GM03348 (cell line): ENCODE results near the gene RBM47.
"Not testable (repeated sequence)": the region's sequence is repeated elsewhere in the genome, so short reads cannot be mapped to it uniquely, and the experiment has no call there.

ENCODE experiments used
- DNase-seq: peaks from one replicate; pipeline ENCODE4 v3.0.0; 2012; ENCODE audit warnings: low spot score

RBM47 gene

GRCh38 chr4:40486534-40486933 is 143.1 kb downstream of the RBM47 start:
- DNase-seq: peak; percentile 23

GRCh38 chr4:40484346-40485090 is 145.1 kb downstream of the RBM47 start:
- DNase-seq: no peak

GRCh38 chr4:40482985-40483647 is 146.5 kb downstream of the RBM47 start:
- DNase-seq: no peak

GRCh38 chr4:40481977-40482376 is 147.7 kb downstream of the RBM47 start:
- no peak for DNase-seq

GRCh38 chr4:40480291-40480690 is 149.4 kb downstream of the RBM47 start:
- no peak for DNase-seq

GRCh38 chr4:40479378-40479777 is 150.3 kb downstream of the RBM47 start:
- DNase-seq: no peak

GRCh38 chr4:40475609-40476008 is 154.1 kb downstream of the RBM47 start:
- DNase-seq: no peak

- DNase-seq: no peak
Measured at GRCh38 chr4:40473578-40474388, 155.9 kb downstream of the RBM47 start.

- DNase-seq: peak; percentile 38
Measured at GRCh38 chr4:40471923-40472322, 157.7 kb downstream of the RBM47 start.

- no peak for DNase-seq
Measured at GRCh38 chr4:40466789-40467188, 162.9 kb downstream of the RBM47 start.

GRCh38 chr4:40462326-40462725 is 167.3 kb downstream of the RBM47 start:
- no peak for DNase-seq

- no peak for DNase-seq
Measured at GRCh38 chr4:40461879-40462278, 167.8 kb downstream of the RBM47 start.

- DNase-seq: no peak
Measured at GRCh38 chr4:40461062-40461461, 168.6 kb downstream of the RBM47 start.

GRCh38 chr4:40458683-40459082 is 171.0 kb downstream of the RBM47 start:
- no peak for DNase-seq

GRCh38 chr4:40458109-40458508 is 171.6 kb downstream of the RBM47 start:
- DNase-seq: no peak

GRCh38 chr4:40455340-40455902 is 174.2 kb downstream of the RBM47 start:
- DNase-seq: no peak

GRCh38 chr4:40454816-40455215 is 174.8 kb downstream of the RBM47 start:
- DNase-seq: no peak

GRCh38 chr4:40453912-40454311 is 175.8 kb downstream of the RBM47 start:
- no peak for DNase-seq

- DNase-seq: no peak
Measured at GRCh38 chr4:40448875-40449274, 180.8 kb downstream of the RBM47 start.

- DNase-seq: no peak
Measured at GRCh38 chr4:40446839-40447238, 182.8 kb downstream of the RBM47 start.

- DNase-seq: not testable (repeated sequence)
Measured at GRCh38 chr4:40446261-40446750, 183.4 kb downstream of the RBM47 start.

- DNase-seq: no peak
Measured at GRCh38 chr4:40445671-40446070, 184.0 kb downstream of the RBM47 start.
